Right lobe of liver (tissue), 6 donors: ENCODE data around the gene PTPRN2. TPM values are rescaled to one million over a fixed set of nuclear protein-coding genes. Genes with fewer than 3 reads are reported as not detected.
A peak's percentile ranks its signal among the peaks of the same experiment; 100 is the strongest.

Experiments
- ATAC-seq, 4 donors: fragments of 200-7000 bp; cut with Tn5 transposase; one replicate each; pipeline ENCODE4 v1.9.1; 2020; ENCODE audit warnings: mild to moderate bottlenecking in 4 of 4, moderate library complexity in 4 of 4
- DNase-seq, 3 donors: peaks; one replicate each; pipeline ENCODE4 v3.0.0-alpha.2; 2020
- H3K27ac ChIP-seq, 3 donors: fragments of 200-600 bp; one replicate each; pipeline ENCODE4 v1.8.0; 2022
- H3K27me3 ChIP-seq, 2 donors: fragments of 200-600 bp; one replicate each; pipeline ENCODE4 v1.8.0; 2022
- H3K36me3 ChIP-seq, 4 donors: fragments of 200-600 bp; sonication (generic) in 1 of 4; one replicate each; pipeline versions ENCODE4 v1.5.1 to v1.8.0; 2017 to 2022; ENCODE audit warnings: control low read depth in 1 of 4
- H3K4me1 ChIP-seq, 4 donors: fragments of 200-600 bp; sonication (generic) in 1 of 4; one replicate each; pipeline versions ENCODE4 v1.5.1 to v1.8.0; 2017 to 2022; ENCODE audit warnings: control low read depth in 1 of 4
- H3K4me3 ChIP-seq, 3 donors: fragments of 200-600 bp; one replicate each; pipeline ENCODE4 v1.8.0; 2022
- H3K9me3 ChIP-seq, 4 donors: fragments of 200-600 bp; sonication (generic) in 1 of 4; one replicate each; pipeline versions ENCODE4 v1.5.1 to v1.8.0; 2017 to 2022; ENCODE audit warnings: control low read depth in 1 of 4
- CTCF ChIP-seq, 4 donors: fragments of 200-600 bp in 3 of 4; fragments of 450-650 bp in 1 of 4; IDR thresholded peaks; one replicate each; pipeline versions ENCODE4 v1.5.1 to v1.8.0; 2016 to 2022; ENCODE audit warnings: antibody characterized with exemption in 4 of 4, mild to moderate bottlenecking in 2 of 4
- POLR2A ChIP-seq: fragments of 450-650 bp; IDR thresholded peaks from one replicate; pipeline ENCODE4 v1.6.1; 2017; ENCODE audit warnings: antibody characterized with exemption, mild to moderate bottlenecking
- whole genome bisulfite sequencing: methylation state at CpG from one replicate; pipeline ENCODE4 v1.1.6; 2018; ENCODE audit warnings: low coverage, low lambda C conversion rate; ENCODE audit not compliant: insufficient coverage; ENCODE audit errors: missing lambda C conversion rate; 5-methylcytosine and 5-hydroxymethylcytosine counted together
- intact Hi-C, 2 donors: fragments of 100-400 bp; cut with DNase I; formaldehyde crosslinking; loops; one replicate each; pipeline versions ENCODE4 v1.11.2 to v1.14.1; 2022
- total RNA-seq, 6 experiments: library from RNA; depleted of rRNA in 2 of 6; stranded (reverse); fragments of >200 nt in 2 of 6; fragmentation: NEBNext Ultra II Directional in 3 of 6; extraction: Animal tissue kit (Norgen Biotek cat#: 25700) in 3 of 6; gene quantifications; one replicate each; pipeline versions ENCODE4 v1.1.0 to v1.2.4, GENCODE V29; 2016 to 2023
- donor health status: DM: no; HTN: yes; CAD: no.
- donor health status: DM: no; HTN: no; CAD: no.
- donor health status: DM: no; HTN: no; CAD: no.
- donor health status: DM: no; HTN: yes; CAD: no.
- donor health status: DM: no; HTN: yes; CAD: no.

The PTPRN2 gene
- total RNA-seq, 6 experiments from 2014 or later: 0.15 to 0.87 (median 0.67) TPM

GRCh38 chr7:158239290-158239981 lies 348.2 kb downstream of the PTPRN2 start:
- peak in 1 of 3 donors; percentile 47 for DNase-seq
- intact Hi-C loops: no loop called here
- Histone ChIP-seq H3K4me3 (no peak overlapping the region), H3K4me1 (no peaks in the 10 kb centered on the region), H3K27ac (no peak overlapping the region), H3K9me3 (no peaks in the 10 kb centered on the region), H3K36me3 (no peaks in the 10 kb centered on the region), H3K27me3 (no peaks in the 10 kb centered on the region)
- 59% methylated on average over 17 of the region's 30 CpGs for WGBS
- peak; percentile 34 to 73 (median 38) for ATAC-seq
- TF ChIP-seq CTCF (IDR thresholded peaks at IDR 0.05) (no peak), POLR2A (no peak)

- no peaks in the 10 kb centered on the region for H3K9me3 ChIP-seq
Observed at GRCh38 chr7:158238616-158239289, 348.9 kb downstream of the PTPRN2 start.

GRCh38 chr7:158237672-158238335 lies 349.8 kb downstream of the PTPRN2 start:
- H3K4me1 ChIP-seq: no peaks in the 10 kb centered on the region
- ATAC-seq (no peak), DNase-seq (no peak)
- no peaks in the 10 kb centered on the region for H3K9me3 ChIP-seq
- WGBS: 74% methylated on average over 16 of the region's 29 CpGs
- intact Hi-C loops: no loop called here
- no peak overlapping the region for H3K4me3 ChIP-seq
- no peak overlapping the region for H3K27ac ChIP-seq
- no peak for TF ChIP-seq POLR2A
- TF ChIP-seq CTCF (IDR thresholded peaks at IDR 0.05): no peak
- H3K27me3 ChIP-seq: no peaks in the 10 kb centered on the region
- H3K36me3 ChIP-seq: no peaks in the 10 kb centered on the region

More at GRCh38 chr7:158238616-158239289, 348.9 kb downstream of the PTPRN2 start:
- no peak overlapping the region for H3K4me3 ChIP-seq
- no peaks in the 10 kb centered on the region for H3K27me3 ChIP-seq
- ATAC-seq: peak in 1 of 4 donors; percentile 30
- no peak overlapping the region for H3K27ac ChIP-seq
- DNase-seq: no peak
- WGBS: 72% methylated on average over 5 of the region's 21 CpGs
- TF ChIP-seq CTCF (IDR thresholded peaks at IDR 0.05): no peak
- no peak for TF ChIP-seq POLR2A
- H3K4me1 ChIP-seq: no peaks in the 10 kb centered on the region
- H3K36me3 ChIP-seq: no peaks in the 10 kb centered on the region
- intact Hi-C loops: no loop called here

DNA sequence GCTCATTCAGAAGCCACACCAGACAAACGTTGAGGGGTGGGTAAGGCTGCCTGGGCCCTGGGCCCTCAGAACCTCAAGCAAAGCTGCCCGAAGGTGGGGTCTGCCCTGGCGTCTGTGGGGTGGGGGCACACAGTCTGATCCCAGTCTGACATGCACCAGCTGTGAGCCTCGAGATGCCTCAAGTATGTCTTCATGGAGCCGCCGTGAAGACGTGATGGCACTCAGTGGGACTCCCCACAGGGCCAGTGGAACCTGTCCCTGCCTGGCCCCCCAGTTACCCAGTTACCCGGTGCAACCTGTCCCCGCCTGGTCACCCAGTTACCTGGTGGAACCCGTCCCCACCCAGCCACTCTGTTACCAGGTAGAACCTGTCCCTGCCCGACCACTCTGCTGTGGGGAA lies 351.2 kb downstream of the PTPRN2 start:
- no CpG with 5 or more reads among the region's 11 CpGs for WGBS
- no peak overlapping the region for H3K4me3 ChIP-seq
- intact Hi-C loops: no loop called here
- no peak for DNase-seq
- TF ChIP-seq POLR2A (no peak), CTCF (IDR thresholded peaks at IDR 0.05) (no peak)
- no peaks in the 10 kb centered on the region for H3K36me3 ChIP-seq
- no peaks in the 10 kb centered on the region for H3K27me3 ChIP-seq
- H3K9me3 ChIP-seq: no peaks in the 10 kb centered on the region
- H3K27ac ChIP-seq: no peak overlapping the region
- no peaks in the 10 kb centered on the region for H3K4me1 ChIP-seq
- peak in 1 of 4 donors; percentile 17 for ATAC-seq
